ENCODE data around the gene CERS6.
"Not testable (repeated sequence)": the region's sequence is repeated elsewhere in the genome, so short reads cannot be mapped to it uniquely, and the experiment has no call there.

CERS6 gene

GRCh38 chr2:168662651-168663208 lies 206.7 kb downstream of the CERS6 start:
- no peak for DNase-seq (ENCODE audit: extremely low read depth in 1 of 2, low read depth in 1 of 2)

GRCh38 chr2:168663993-168664392 lies 207.9 kb downstream of the CERS6 start:
- no peak for DNase-seq (ENCODE audit: extremely low read depth in 1 of 2, low read depth in 1 of 2)

DNA sequence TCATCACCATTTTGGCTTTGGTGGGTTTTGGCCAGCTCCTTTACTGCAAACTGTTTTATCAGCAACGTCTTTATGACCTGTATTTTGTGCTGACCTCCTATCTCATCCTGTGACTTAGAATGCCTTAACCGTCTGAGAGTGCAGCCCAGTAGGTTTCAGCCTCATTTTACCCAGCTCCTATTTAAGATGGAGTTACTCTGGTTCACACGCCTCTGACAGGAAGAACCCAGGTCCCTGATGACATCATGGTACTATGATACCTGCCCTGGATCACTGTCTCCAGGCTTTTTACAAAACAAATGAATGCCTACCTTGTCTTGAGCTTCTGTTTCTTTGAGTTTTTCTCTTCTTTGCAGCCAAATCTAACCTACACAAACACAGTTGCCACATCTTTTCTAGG lies 208.6 kb downstream of the CERS6 start:
- not testable (repeated sequence) for DNase-seq (ENCODE audit: extremely low read depth in 1 of 2, low read depth in 1 of 2)

GRCh38 chr2:168666339-168666738 lies 210.3 kb downstream of the CERS6 start:
- no peak for DNase-seq (ENCODE audit: extremely low read depth in 1 of 2, low read depth in 1 of 2)

GRCh38 chr2:168667156-168667555 lies 211.1 kb downstream of the CERS6 start:
- DNase-seq (ENCODE audit: extremely low read depth in 1 of 2, low read depth in 1 of 2), result no peak

DNA sequence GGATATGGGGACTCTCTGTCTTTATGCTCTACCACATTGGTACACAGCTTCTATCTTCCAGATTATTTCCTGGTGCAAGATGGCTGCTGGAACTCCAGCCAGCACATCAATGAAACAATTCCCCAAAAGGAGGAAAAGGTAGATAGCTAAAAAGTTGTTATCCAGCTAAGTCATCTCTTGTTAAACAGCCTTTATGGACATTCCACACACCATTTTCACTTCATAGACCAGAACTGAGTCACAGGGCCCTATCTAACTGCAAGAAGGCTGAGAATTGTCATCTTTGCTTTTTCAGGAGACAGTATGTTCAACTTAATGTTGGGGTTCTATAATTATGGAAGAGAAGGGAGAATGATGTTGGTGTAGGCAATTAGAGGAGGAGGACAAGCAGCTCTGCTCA lies 213.1 kb downstream of the CERS6 start:
- DNase-seq (ENCODE audit: extremely low read depth in 1 of 2, low read depth in 1 of 2), result no peak

- DNase-seq (ENCODE audit: extremely low read depth in 1 of 2, low read depth in 1 of 2), result no peak
Observed at GRCh38 chr2:168670478-168670877, 214.4 kb downstream of the CERS6 start.

DNA sequence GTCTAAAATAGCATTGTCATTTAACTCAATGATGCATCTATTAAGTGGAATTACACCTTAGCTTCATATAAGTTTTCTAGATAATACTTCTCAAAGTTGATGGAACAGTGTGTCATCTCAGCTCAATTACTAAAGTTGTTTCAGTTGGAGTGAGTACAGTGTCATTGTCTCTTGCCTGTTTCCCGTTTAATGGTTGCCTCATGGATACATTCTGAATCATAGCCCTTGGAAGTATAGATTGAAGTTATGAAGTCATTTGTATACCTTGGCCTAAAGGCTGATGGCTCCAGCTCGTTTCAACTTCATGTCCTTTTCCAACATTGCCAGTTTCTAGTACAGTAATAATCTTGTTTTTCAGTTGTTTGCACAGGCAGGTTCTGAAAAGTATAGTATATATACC lies 215.9 kb downstream of the CERS6 start:
- DNase-seq (ENCODE audit: extremely low read depth in 1 of 2, low read depth in 1 of 2), result no peak

GRCh38 chr2:168673265-168674189 lies 217.5 kb downstream of the CERS6 start:
- no peak for DNase-seq (ENCODE audit: extremely low read depth in 1 of 2, low read depth in 1 of 2)

- DNase-seq (ENCODE audit: extremely low read depth in 1 of 2, low read depth in 1 of 2), result no peak
Observed at GRCh38 chr2:168678153-168678853, 222.2 kb downstream of the CERS6 start.

DNA sequence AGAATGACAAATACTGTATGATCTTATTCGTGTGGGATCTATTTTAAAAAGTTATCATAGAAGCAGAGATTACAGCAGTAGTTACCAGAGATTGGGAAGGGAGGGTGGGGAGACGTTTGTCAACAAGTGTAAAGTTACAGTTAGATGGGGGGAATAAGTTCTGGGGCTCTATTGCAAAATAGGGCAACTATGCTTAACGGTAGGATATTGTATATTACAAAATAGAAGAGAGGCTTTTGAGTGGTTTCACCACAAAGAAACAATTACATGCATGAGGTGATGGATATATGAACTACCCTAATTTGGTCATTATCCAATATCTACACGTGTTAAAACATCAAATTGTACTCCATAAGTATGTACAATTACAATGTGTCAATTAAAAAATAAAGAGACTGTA lies 223.0 kb downstream of the CERS6 start:
- DNase-seq (ENCODE audit: extremely low read depth in 1 of 2, low read depth in 1 of 2), result no peak

DNA sequence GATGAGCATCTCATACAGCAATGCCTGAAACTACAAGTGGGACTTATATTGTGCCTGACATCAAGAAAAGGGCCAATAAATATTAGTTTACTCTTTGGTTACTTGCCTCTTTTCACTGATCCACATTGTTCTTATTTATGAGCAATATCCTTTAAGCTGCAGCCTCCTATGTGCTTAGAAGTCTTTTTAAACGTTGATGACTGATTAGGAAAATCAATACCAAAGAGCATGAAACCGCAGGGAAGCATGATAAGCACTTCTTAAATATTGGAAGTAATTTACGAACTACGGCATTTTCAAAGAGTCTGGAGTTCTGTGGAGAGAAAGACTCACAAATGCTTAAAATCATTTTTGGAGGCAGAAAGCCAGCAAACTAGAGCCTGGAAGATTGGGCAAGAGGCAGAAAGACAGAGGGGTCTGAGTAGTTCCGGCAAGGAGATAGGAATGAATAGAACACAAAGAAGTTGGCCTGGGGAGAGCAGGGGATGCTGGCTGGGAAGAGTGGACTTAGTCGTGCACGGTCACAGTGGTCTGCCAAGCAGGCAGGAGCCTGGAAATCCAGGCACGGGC lies 223.8 kb downstream of the CERS6 start:
- DNase-seq (ENCODE audit: extremely low read depth in 1 of 2, low read depth in 1 of 2), result no peak

- DNase-seq (ENCODE audit: extremely low read depth in 1 of 2, low read depth in 1 of 2), result no peak
Observed at GRCh38 chr2:168683996-168684395, 227.9 kb downstream of the CERS6 start.

DNA sequence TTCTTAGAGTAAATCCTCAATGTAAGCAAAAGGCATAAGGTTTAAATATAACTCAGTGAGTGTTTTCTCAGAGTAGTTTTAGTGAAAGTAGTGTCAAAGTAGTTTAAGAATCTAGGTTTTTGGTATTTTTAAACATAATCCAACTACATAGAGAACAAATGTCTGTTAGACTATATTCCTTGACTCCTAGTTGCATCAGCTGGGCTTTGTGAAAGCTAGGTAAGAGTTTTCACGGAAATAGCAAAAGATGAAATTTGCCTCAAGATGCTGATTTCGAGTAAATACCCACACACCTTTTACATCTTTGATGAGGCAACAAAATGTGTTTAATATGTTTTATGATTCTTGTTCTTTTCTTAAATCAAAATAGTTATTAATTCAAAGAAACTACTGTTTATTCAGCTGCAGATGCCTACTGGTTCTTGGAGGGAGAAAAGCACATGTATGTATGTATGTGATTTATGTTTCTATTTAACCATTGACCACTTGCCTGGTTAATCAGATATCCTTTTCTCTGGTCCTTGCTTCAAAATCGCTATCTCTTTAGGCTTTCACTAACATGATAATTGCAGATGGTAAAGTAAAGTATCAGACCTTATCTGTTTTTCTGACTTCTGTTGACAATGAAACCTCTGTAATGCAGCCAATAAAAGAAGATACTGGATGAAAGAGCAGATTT lies 229.0 kb downstream of the CERS6 start:
- DNase-seq (ENCODE audit: extremely low read depth in 1 of 2, low read depth in 1 of 2), result no peak

GRCh38 chr2:168685600-168686451 lies 229.8 kb downstream of the CERS6 start:
- DNase-seq (ENCODE audit: extremely low read depth in 1 of 2, low read depth in 1 of 2), result no peak

- no peak for DNase-seq (ENCODE audit: extremely low read depth in 1 of 2, low read depth in 1 of 2)
Observed at GRCh38 chr2:168686452-168687191, 230.6 kb downstream of the CERS6 start.

- DNase-seq (ENCODE audit: extremely low read depth in 1 of 2, low read depth in 1 of 2), result no peak
Observed at GRCh38 chr2:168687314-168687713, 231.2 kb downstream of the CERS6 start.

GRCh38 chr2:168690381-168690885 lies 234.4 kb downstream of the CERS6 start:
- DNase-seq (ENCODE audit: extremely low read depth in 1 of 2, low read depth in 1 of 2), result no peak

DNA sequence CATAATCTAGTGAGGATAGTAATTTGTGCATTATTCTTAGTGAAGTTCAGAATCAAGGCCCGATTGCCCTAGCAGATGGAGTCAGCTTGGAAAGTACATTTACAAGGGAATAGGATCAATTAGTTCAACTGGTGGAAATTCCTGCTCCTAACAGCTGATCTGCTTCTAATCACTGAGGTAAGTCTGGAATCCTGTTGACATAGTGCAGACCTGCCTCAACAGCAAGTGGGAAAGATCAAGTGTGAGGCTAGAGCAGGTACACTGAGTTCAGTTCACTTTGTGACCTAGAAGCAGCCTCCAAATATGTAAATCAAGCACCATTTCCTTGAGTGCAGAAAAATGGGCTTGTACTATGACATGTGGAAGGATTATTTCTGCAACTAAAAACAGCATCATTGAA lies 235.1 kb downstream of the CERS6 start:
- DNase-seq (ENCODE audit: extremely low read depth in 1 of 2, low read depth in 1 of 2), result no peak
